Activated CD4-positive, alpha-beta T cell treated with anti-CD3 and anti-CD28 coated beads for 4 hours (primary cell): ENCODE results near the gene GALR3.
"Not testable (repeated sequence)": the region's sequence is repeated elsewhere in the genome, so short reads cannot be mapped to it uniquely, and the experiment has no call there.

Experiments used
- DNase-seq, 2 donors: peaks; one replicate each; pipeline ENCODE4 v3.0.0-alpha.2; 2020

GALR3 gene, protein sequence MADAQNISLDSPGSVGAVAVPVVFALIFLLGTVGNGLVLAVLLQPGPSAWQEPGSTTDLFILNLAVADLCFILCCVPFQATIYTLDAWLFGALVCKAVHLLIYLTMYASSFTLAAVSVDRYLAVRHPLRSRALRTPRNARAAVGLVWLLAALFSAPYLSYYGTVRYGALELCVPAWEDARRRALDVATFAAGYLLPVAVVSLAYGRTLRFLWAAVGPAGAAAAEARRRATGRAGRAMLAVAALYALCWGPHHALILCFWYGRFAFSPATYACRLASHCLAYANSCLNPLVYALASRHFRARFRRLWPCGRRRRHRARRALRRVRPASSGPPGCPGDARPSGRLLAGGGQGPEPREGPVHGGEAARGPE

DNA sequence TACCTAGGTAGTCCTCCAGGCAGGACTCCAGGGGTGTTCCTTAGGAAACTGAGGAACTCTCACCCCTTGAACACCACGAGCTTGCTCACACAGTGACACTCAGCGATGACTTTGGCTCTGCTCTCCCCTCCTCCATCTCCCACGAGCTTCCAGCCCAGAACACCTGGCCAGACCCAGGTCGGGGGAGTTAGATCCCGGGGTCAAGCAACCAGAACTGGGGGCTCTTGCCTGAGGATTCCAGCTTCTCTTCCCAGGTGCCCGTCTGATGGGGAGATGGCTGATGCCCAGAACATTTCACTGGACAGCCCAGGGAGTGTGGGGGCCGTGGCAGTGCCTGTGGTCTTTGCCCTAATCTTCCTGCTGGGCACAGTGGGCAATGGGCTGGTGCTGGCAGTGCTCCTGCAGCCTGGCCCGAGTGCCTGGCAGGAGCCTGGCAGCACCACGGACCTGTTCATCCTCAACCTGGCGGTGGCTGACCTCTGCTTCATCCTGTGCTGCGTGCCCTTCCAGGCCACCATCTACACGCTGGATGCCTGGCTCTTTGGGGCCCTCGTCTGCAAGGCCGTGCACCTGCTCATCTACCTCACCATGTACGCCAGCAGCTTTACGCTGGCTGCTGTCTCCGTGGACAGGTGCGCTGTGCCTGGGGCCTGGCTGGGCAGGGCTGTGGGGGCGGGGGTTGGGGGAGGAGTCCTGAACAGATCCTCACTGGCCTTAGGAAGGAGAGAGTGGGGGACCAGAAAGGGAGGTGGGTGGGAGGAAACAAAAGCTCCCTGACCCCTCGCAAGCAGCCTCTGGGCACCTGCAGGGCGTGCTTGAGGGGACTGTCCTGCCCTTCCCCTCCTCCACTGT lies at the start of gene GALR3:
GALR3 (plus strand) TSS at position 249 of the 852 bp plus-strand sequence; CDS start at position 274, 25 bp downstream.
- no peak for DNase-seq

DNA sequence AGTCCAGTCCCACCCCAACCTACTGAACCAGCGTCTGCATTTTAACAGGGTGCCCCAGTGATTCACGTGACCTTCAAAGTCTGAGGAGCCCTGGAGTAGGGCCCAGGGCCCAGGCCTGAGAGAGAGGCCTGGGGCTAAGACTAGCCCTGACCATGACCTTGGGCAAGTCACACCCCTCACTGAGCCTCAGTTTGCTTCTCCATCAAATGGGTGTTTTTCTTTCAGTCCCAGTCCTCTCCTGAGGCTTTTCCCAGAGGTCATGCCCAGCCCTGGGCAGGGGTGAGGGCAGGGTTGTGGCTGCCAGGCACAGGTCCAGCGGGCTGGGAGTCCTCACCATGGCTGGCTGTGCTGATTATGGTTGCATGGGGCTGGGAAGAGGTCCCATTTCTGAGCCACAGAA lies 48.5 kb upstream of the GALR3 start:
- DNase-seq: no peak

DNA sequence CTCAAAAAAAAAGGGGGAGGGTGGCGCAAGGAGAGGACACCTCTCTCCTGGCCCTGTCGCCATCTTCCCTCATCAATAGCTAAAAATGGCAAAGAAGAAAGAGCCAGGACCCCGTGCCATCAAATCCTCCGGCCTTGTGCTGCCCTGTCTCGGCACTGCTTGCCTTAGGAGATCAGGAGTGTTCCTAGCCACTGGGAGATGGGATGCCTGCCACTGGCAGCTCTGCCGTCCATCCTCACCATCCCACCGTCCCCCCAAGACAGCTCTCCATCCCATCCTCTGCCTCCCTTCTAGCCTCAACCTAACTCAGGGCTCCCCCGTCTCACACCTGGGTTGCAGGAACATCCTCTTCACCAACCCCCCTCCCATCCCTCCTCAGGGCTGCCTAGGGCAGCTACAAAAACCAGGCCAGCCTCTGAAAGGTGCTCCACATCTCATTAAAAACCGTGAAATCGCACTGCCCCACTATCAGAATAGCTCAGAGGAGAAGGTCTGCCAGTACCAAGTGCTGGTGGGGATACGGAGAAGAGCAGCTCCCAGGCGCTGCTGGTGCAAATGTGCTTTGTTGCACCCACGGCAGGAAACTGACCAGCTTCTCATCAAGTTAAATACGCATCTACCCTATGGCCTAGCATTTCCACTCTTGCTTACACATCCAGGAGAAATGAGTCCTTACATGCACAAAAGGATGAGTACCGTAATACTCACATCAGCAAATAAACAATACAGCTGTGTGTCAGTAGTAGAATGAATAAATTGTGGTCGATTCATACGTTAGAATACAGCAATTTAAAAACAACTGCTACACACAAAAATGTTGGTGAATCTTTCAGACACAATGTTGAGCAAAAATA lies 47.2 kb upstream of the GALR3 start:
- no peak for DNase-seq

DNA sequence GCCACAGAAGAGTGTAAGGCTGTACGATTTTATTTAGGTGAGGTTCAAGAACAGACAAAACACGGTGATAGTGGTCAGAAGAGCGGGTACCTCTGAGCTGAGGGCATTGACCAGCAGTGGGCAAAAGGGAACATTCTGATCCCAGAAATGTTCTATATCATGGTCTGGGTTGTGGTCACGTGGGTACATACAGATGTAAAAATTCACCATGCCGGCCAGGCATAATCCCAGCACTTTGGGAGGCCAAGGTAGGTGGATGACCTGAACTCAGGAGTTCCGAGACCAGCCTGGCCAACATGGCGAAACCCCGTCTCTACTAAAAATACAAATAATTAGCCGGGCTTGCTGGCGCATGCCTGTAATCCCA lies 46.6 kb upstream of the GALR3 start:
- no peak for DNase-seq

DNA sequence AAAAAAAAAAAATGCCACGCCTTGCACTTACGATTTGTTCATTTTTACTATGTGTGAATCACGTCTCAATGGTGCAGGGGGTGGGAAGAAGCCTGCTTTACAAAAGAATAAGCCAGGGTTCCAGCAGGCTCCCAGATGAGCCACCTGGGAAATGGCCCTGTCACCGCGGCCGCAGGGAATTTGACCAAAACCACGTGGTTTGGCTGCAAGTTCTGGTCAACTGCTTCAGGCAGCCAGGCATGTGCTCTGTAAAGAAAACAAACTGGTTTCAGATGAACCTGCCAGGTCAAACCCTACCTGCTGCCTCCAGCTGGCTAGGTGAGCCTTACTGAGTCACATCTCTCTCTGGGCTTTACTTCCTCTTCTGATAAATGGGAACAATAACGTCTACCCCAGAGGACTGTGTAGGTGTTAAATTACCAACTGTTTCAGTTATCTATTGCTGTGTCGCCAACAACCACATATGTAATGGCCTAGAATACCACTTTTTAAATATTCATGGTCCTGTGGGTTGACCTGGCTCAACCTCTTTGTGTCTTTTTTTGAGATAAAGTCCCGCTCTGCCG lies 46.0 kb upstream of the GALR3 start:
- DNase-seq: no peak

DNA sequence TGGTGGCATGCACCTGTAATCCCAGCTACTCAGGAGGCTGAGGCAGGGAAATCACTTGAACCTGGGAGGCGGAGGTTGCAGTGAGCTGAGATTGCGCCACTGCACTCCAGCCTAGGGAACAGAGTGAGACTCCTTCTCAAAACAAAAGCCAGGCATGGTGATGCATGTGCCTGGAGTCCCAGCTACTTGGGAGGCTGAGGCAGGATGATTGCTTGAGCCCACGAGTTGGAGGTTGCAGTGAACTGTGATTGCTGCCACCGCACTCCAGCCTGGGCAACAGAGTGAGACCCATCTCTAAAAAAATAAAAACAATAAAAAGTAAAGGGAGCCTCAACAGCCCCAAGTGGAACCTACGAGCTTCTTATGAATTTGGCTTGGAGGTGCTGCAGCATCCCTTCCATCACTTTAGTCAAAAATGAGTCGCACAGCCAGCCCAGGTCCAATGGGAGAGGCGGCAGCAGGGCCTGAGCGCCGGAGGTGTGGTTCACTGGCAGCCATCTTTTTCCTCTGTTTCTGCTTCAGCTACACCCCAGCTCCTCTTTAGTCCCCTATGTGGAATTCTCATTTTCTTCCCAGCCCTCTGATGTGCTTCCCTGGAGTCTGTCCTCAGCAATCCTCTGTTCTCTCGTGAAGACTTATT lies 44.7 kb upstream of the GALR3 start:
- DNase-seq: no peak

DNA sequence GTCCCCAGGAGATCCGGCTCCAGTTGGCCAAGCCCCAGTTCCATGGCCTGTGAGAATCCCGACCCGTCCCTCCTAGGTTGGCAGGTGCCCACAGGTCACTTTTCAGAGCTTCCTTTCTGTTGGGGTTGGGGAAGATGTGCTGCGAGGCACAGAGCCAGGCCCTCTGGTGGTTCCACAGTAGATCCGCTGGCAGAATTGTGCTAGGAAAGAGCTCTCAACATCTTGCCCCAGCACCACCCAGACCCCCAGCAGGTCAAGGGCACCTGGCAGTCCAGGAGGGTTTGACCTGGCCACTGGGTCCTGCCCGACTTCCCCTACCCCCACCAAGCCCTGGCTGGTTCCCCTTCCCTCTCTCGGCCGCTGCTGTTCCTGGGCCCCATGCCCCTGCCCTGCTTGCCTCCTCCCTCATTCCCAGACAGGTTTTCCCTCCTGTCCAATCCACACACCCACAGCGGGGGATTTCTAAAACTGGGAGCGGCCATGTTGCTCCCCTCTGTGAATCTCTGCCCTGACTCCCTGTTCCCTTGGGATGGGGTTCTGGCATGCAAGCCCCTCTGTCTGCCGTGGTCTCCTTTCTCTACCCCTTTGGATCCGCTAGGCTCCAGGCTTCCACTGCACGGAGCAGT lies 41.6 kb upstream of the GALR3 start:
- no peak for DNase-seq

DNA sequence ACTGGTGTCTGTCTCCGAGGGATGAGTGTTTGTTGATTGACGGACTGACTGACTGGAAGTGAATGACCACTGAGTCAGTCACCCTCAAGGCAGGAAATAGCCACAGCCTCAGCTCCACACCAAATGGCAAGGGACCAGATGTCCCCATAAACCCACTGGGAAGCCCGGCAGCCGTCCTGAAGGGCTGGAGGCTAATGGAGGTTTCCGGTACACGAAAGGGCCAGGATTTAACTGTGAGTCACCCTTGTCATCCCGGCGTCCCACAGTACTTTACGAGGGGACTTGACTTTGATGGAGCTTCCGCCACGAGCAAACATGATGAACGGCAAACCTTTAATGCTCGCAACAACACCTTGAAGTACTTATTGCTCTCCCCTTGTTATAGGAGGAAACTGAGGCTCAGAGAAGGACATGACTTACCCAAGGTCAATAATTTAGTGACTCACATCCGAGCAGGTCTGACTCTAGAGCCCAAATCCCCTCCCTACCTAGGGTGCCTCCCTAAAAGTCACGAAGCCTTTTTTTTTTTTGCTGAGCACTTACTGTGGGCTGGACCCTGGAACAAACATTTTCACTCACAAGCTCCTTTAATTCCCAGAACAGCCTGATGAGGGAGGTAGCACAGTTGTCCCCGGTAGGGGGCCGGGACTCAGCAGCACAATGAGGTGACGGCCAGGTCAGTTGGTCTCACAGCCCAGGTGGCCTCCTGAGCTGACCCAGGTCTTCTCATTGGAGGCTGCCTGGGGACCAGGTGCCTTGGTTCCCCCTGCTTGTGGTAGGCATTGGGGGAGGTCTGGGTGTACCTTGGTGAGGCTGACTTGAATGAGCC lies 40.6 kb upstream of the GALR3 start:
- DNase-seq: no peak

DNA sequence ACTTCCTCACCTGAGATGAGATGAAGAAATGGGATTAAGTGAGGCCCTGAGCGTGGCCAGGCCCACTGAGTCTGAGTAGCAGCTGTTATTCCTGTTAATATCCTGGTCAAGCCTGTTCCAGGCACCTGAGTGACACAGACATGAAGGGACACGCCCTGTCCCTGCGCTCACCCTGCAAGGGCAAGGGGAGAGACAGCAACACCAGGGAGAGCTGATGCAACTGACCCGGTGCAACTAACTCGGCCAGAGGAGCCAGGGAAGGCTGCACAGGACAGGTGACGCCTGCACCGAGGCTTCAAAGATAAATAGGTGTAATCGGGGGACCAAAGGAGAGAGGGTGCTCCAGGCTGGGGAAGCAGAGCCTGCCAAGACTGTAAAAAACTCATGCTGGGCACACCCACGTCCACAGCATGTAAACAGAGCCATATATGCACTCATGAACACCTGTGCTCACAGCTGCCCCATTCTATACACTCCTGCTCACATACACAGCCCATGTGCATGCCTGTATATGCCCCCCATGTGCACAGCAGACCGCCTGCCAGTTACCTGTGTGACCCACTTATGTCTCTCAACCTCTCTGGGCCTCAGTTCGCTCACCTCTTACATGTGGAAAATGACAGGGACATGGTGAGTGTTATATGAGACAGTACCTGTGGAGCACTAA lies 38.2 kb upstream of the GALR3 start:
- no peak for DNase-seq

DNA sequence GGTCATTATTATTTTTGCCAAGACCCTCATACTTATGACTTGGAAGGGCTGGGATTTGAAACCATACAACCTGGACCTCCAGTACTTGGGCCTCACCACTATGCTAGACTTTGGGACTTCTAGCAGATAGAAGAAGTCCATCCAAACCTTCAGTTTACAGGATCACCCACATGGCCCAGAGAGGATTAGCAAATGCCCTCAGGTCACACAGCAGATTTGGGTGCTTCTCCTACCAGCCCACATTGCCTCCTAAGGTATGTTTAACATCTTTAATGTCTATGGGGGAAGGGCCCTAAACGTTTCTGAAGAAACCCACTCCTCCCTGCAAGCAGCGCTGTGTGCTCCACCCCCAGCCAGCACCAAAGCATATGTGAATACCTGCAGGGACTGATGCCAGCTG lies 32.9 kb upstream of the GALR3 start:
- DNase-seq: no peak

DNA sequence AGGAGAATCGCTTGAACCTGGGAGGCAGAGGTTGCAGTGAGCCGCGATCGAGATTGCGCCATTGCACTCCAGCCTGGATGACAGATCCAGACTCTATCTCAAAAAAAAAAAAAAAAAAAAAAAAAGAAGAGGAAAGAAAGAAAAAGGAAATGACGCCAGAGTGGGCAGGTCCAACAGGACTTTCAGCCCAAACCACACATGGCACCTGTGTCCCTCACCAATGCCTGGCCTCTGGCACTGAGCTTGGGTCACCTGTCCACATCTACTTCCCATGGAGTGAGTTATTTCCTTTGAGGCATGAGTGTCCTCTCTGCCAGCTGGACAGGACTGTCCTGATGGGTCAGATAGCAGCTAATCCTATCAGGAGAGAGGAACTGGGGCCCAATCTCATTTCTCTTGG lies 30.7 kb upstream of the GALR3 start:
- DNase-seq: no peak

DNA sequence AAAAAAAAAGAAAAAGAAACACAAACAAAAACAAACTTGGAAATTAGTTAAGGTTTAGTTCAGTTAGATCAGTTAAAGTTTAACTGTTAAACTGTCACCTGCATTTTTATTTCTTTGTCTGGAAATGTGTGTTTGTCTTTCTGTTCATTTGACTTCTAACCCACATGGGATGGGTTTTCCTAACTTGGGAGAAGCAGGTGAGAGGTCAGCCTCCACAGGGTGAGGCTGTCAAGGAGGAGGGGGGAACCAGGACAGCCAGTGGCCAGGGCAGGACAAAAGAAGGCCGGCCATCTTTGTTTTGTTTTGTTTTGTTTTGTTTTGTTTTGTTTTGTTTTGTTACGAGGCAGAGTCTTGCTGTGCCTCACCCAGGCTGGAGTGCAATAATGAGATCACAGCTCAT lies 28.8 kb upstream of the GALR3 start:
- DNase-seq: no peak

DNA sequence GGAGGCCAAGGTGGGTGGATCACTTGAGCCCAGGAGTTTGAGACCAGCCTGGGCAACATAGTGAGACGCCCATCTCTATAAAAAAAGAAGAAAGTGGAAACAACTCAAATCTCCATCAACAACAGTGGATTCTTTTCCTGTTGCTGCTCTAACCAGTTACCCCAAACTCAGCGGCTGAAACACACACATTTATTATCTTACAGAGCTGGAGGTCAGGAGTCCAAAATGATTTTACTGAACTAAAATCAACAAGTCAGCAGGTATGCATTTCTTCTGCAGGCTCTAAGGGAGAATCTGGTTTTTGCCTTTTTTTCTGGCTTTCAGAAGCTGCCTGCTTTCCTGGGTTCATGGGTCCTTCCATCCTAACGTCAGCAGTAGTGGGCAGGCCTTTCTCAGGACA lies 27.1 kb upstream of the GALR3 start:
- no peak for DNase-seq

DNA sequence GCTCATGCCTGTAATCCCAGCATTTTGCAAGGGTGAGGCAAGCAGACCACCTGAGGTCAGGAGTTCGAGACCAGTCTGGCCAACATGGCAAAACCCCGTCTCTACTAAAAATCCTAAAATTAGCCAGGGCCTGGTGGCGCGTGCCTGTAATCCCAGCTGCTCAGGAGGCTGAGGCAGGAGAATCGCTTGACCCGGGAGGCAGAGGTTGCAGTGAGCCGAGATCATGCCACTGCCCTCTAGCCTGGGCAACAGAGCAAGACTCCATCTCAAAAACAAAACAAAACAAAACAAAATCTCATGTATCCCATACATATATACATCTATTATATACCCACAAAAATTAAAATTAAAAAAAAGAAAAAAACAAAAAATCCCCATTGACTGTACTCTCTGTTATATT lies 25.9 kb upstream of the GALR3 start:
- DNase-seq: not testable (repeated sequence)

DNA sequence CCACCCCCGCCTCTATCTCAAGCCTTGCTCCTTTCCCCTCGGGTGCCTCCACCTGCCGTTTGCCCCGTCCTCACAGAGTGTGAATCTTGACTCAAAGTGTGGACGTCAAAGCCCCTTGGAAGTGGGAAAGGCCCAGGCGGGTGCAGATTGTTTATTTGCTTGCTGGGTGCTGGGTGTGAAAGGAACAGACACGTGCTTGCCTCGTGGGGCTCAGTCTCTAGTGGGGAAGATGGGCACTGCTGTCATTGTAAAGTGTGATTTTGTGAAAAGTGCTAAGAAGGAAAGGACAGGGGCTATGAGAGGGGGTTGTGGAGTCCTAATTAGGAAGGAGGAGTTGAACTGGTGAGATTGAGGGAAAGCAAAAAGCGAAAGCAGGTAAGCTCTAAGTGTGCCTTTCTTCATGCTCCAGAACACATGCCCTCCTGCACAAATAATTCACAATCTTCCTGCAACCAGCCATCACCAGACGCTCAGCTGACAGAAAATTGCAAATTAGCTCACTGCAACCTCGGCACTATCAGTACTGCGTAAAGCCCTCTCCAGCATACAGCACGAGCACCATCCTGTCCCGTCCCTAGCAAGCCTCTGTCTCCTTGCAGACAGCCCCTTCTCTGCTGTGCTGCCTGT lies 25.2 kb upstream of the GALR3 start:
- no peak for DNase-seq

DNA sequence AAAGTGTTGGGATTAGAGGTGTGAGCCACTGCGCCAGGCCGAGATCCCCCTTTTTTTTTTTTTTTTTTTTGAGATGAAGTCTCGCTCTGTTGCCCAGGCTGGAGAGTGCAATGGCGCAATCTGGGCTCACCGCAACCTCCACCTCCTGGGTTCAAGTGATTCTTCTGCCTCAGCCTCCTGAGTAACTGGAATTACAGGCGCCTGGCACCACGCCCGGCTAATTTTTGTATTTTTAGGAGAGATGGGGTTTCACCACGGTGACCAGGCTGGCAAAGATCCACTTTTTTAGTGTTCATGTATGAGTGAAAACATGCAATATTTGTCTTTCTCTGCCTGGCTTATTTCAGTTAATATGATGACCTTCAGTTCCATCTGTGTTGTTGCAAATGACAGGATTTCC lies 23.2 kb upstream of the GALR3 start:
- DNase-seq: not testable (repeated sequence)

DNA sequence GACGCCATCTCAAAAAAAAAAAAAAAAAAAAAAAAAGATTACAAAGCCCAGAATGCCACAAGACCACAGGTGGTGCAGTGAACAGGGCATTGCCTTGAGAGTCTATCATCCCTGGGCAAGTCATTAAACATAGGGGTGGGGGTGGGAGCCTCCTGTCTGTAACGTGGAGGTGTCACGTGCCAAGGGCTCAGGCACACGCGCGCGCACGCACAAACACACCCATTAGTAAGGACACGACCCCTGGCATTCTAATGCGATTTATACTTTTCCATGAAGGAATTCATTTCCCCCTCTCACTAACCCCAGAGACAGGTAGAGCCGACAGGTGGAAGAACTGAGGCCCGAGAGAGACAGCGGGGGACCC lies 21.3 kb upstream of the GALR3 start:
- DNase-seq: no peak

DNA sequence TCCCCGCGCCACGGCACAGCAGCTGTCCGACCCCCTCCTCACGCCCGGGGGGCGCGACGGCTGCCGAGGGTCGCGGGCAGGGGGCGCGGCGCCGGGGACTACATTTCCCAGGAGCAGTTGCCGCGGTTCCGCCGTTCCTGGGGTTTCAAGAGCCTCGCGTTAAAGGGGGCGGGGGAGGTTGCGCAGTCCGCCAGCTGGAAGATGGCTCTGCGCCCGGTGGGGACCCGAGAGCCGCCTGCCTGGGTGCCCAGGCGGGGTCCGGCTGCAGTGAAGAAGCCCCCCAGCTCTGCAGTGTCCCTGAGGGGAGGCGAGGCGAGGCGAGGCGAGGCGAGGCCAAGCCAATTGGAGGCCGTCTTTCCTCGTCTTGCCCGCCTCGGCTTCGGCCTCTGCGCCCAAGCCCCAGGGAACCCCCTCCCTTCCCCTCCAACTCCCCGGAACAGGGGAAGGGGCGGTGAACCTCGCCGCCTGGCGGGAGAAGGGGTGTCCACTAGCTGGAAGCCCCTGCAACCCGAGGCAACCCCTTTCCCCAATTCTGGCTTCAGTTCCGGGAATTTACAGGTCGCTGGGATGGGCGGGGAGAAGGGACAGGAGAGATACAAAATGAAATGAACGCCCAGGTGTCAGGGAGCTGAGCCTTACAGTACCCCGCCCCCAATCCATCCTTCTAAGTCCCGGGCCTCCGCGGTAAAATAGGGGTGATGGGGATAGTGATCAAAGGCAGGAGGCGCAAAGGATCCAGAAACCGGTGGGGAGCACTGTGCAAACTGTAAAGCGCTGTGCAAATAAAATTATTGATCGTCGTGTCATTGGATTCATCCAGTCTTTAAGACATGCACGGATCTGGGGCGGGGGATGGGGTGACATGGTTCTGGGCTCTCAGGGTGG lies 20.6 kb upstream of the GALR3 start:
- DNase-seq: peak in 1 of 2 donors; percentile 11

DNA sequence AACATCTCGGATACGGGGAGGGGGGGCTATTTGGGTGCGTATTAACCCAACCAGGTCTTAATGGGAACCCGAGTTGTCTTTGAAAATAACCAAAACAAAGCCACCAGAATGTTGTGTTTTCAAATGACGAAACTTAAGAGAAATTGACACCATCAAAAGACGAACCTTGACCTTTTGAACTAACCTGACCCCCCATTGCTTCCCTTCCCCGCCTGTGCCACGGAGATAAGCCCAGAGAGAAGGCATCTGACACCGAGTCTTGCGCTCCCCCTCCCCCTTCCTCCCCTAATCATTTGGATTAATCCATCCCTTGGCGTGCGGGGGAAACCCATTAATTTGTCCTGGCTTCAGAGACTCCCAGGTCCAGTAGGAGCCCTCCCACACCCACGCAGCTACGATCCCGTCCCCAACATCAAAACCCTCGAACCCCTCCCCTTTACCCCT lies 20.0 kb upstream of the GALR3 start:
- DNase-seq: no peak
